ENCODE results near the gene NXPH4.

The NXPH4 gene

GRCh38 chr12:57216014-57216911, at the start of gene NXPH4:
TSS of gene NXPH4 (plus strand) at chr12:57216794. CDS start at chr12:57216970, 176 bp downstream.
- DNase-seq (ENCODE audit: low read depth), result peak; percentile 61

GRCh38 chr12:57166971-57167371, 49.6 kb upstream of the NXPH4 start:
- DNase-seq (ENCODE audit: low read depth), result peak; percentile 19

- no peak for DNase-seq (ENCODE audit: low read depth)
These were observed 48.5 kb upstream of the NXPH4 start for GRCh38 chr12:57168058-57168457.

GRCh38 chr12:57169046-57169795, 47.4 kb upstream of the NXPH4 start:
- DNase-seq (ENCODE audit: low read depth), result no peak

- no peak for DNase-seq (ENCODE audit: low read depth)
These were observed 46.6 kb upstream of the NXPH4 start for GRCh38 chr12:57169969-57170368.

- no peak for DNase-seq (ENCODE audit: low read depth)
These were observed 46.2 kb upstream of the NXPH4 start for GRCh38 chr12:57170408-57170807.

DNA sequence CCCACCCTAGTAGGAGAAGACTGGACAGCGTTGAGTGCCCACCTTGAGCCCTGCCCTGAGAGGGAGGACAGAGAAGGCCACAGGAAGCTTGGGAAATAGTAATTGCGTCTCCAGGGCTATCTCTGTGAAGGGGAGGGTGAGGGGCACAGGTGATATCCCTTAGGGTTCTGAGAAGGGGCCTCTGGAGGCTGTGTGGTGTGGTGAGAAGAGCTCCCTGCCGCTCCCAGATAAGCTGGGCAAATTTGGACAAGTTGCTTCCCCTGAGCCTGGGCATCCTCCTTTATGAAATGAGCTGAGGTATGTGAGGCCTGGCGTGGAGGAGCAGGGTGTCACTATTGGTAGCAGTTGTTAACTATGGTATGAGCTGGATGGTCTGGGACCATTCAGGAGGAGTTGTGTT, 45.7 kb upstream of the NXPH4 start:
- DNase-seq (ENCODE audit: low read depth), result no peak

- DNase-seq (ENCODE audit: low read depth), result no peak
These were observed 44.9 kb upstream of the NXPH4 start for GRCh38 chr12:57171668-57172067.

- no peak for DNase-seq (ENCODE audit: low read depth)
These were observed 43.5 kb upstream of the NXPH4 start for GRCh38 chr12:57173089-57173488.

DNA sequence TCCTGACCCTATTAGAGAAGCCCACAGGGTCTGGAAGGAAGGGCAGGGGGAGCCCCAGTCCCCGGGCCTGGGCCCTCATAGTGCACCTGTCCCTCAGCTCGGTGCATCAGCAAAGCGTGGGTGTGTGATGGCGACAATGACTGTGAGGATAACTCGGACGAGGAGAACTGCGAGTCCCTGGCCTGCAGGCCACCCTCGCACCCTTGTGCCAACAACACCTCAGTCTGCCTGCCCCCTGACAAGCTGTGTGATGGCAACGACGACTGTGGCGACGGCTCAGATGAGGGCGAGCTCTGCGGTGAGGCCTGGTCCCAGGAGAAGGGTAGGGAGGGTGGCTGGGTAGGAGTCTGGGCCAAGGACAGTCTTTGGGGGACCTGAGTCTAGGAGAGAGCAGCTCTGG, 42.9 kb upstream of the NXPH4 start:
- no peak for DNase-seq (ENCODE audit: low read depth)

GRCh38 chr12:57175428-57176138, 41.0 kb upstream of the NXPH4 start:
- no peak for DNase-seq (ENCODE audit: low read depth)

- DNase-seq (ENCODE audit: low read depth), result no peak
These were observed 40.5 kb upstream of the NXPH4 start for GRCh38 chr12:57176139-57176477.

GRCh38 chr12:57176846-57177245, 39.7 kb upstream of the NXPH4 start:
- DNase-seq (ENCODE audit: low read depth), result no peak

- no peak for DNase-seq (ENCODE audit: low read depth)
These were observed 39.2 kb upstream of the NXPH4 start for GRCh38 chr12:57177354-57177753.

DNA sequence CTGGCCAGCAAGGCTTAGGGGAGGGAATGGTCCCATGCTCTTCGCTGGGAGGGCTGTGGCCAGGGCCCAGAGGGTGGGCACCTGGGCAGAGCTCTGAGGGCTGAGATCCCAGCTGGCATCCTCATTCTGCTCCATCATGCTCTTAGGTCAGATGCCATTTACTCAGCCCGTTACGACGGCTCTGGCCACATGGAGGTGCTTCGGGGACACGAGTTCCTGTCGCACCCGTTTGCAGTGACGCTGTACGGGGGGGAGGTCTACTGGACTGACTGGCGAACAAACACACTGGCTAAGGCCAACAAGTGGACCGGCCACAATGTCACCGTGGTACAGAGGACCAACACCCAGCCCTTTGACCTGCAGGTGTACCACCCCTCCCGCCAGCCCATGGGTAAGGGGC, 38.4 kb upstream of the NXPH4 start:
- DNase-seq (ENCODE audit: low read depth), result no peak

DNA sequence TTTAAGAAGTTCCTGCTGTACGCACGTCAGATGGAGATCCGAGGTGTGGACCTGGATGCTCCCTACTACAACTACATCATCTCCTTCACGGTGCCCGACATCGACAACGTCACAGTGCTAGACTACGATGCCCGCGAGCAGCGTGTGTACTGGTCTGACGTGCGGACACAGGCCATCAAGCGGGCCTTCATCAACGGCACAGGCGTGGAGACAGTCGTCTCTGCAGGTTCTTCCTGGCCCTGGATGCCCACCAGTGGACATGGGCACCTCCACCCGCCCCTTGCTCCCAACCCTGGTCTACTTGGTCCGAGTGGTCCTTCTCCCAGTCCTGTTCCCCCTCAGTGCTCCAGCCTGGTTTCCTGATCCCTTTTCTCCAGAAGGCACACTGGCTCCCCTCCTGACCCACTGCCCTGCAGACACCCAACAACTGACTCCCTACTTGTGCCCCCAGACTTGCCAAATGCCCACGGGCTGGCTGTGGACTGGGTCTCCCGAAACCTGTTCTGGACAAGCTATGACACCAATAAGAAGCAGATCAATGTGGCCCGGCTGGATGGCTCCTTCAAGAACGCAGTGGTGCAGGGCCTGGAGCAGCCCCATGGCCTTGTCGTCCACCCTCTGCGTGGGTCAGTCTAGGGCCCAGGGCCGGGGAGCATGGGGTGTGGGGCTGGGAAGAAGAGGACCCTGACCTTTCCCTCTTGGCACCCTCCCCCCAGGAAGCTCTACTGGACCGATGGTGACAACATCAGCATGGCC, 37.1 kb upstream of the NXPH4 start:
- DNase-seq (ENCODE audit: low read depth), result no peak

DNA sequence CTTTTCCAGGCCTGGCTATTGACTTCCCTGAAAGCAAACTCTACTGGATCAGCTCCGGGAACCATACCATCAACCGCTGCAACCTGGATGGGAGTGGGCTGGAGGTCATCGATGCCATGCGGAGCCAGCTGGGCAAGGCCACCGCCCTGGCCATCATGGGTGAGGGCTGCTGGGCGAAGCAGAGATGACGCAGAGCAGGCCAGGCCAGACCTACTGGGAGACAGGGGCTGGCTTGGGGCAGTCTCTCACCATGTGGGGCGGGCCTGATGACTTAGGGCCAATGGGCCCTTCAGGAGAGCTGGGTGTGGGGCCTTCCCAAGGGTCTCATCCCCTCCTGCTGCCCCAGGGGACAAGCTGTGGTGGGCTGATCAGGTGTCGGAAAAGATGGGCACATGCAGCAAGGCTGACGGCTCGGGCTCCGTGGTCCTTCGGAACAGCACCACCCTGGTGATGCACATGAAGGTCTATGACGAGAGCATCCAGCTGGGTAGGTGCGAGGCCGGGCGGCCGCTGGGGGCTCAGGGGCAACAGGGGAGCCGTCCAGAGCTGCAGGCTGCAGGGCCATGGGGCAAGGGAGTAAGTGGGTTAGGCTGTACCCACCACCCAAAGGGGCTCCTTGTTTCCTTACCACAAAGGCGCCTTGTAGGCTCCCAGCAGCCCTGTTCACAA, 36.1 kb upstream of the NXPH4 start:
- no peak for DNase-seq (ENCODE audit: low read depth)

DNA sequence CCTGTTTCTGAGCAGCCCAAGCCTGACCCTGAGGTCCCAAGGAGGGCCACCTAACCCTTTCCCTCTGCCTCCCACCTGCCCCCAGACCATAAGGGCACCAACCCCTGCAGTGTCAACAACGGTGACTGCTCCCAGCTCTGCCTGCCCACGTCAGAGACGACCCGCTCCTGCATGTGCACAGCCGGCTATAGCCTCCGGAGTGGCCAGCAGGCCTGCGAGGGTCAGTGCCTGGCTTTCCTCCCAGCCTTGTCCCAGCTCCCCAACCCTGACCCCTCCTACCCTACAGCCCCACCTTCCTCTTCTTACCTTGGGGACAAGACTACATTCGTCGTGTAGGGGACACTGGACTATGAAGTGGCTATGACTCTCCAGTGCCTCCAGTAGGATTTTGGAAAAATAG, 35.5 kb upstream of the NXPH4 start:
- no peak for DNase-seq (ENCODE audit: low read depth)

DNA sequence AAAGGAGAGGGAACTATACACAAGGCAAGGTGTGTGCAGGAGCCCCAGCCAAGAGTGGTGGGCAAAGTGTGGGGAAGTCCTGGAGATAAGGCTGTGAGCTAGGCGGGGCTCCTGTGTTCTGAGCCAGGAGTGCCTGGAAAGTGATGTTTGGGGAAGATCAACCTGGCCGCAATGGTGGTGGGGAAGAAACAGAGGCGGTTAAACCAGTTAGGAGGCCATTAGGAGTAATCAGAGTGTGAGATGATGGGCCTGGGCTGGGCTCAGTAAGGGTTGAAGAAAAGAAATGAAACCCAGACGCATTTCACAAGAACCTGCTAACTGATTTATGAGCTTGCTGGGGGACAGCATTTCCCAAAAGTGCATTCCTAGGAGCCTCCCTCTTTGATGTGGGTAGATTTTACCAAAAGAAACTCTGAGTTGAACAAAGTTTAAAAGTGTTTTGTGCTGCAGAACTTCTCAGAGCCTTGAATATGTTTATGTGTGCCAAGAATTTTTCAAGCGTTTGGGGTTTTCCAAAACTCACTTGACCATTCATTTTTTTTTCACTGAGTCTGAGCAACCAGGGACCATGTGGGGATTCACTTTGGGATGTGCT, 34.9 kb upstream of the NXPH4 start:
- no peak for DNase-seq (ENCODE audit: low read depth)

DNA sequence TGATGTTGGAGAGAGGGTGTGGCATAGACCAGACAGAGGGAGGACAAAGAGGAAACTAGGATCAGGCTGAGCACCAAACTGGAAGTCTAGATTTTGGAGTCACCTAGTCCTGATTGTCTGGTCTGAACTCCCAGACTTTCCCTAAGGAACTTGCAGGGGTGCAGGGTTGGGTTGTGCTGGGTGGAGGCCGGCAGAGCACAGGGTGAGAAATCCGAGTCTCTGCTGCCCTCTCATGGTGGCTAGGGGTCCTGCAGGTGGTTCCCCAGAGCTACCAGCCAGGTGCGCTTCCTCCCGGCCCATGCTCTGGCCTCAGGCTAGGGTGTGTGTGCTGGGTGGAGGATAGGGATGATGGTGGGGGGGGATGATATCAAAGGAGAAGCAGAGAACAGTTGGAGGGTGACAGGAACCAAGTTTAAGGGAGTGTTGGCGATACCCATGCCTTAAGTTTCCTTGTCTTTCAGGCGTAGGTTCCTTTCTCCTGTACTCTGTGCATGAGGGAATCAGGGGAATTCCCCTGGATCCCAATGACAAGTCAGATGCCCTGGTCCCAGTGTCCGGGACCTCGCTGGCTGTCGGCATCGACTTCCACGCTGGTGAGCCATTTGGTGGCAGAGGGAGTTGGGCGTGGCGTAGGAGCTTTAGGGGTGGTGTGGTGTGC, 33.5 kb upstream of the NXPH4 start:
- DNase-seq (ENCODE audit: low read depth), result peak; percentile 69

Measured in stimulated activated CD4-positive, alpha-beta T cell treated with anti-CD3 and anti-CD28 coated beads, Interleukin-2, amount 100 ng/mL, for 4 hours (primary cell).